HepG2 (cell line): Measurements from ENCODE around the gene IPO13. TPM values are rescaled to one million over a fixed set of nuclear protein-coding genes. Genes with fewer than 3 reads are reported as not detected.
A peak's percentile ranks its signal among the peaks of the same experiment; 100 is the strongest.

Experiments
- BHLHE40 ChIP-seq: IDR thresholded peaks from 2 replicates; pipeline ENCODE4 v1.6.1; 2011; ENCODE audit warnings: low read length, improper control_type of control experiment
- DPF2 ChIP-seq: sonication (generic); formaldehyde crosslinking; IDR thresholded peaks from 2 replicates; pipeline ENCODE4 v1.4.0; 2020; ENCODE audit warnings: mild to moderate bottlenecking, low read depth, missing genetic modification reagents, borderline replicate concordance
- EP300 ChIP-seq, 3 experiments: sonication (generic) in 1 of 3; formaldehyde crosslinking in 1 of 3; IDR thresholded peaks; 2 replicates each; pipeline versions ENCODE4 v1.5.1 to v1.6.1; 2011 to 2020; ENCODE audit warnings: low read depth in 2 of 3, low read length in 2 of 3, borderline replicate concordance in 1 of 3, improper control_type of control experiment in 1 of 3, mild to moderate bottlenecking in 1 of 3, missing genetic modification reagents in 1 of 3, moderate library complexity in 1 of 3
- FOSL2 ChIP-seq: sonication (generic); formaldehyde crosslinking; IDR thresholded peaks from 2 replicates; pipeline ENCODE4 v1.4.0; 2020; ENCODE audit warnings: missing genetic modification reagents
- FOXK1 ChIP-seq: sonication (generic); formaldehyde crosslinking; IDR thresholded peaks from 2 replicates; pipeline ENCODE4 v1.4.0; 2020; ENCODE audit warnings: low read depth, missing genetic modification reagents, borderline replicate concordance
- NONO ChIP-seq, 2 experiments: fragments of 450-650 bp in 1 of 2; sonication (generic) in 1 of 2; formaldehyde crosslinking in 1 of 2; IDR thresholded peaks in 1 of 2; conservative IDR thresholded peaks in 1 of 2; 2 replicates each; pipeline versions ENCODE4 v1.6.1 to v1.8.0; 2017 to 2022; ENCODE audit warnings: mild to moderate bottlenecking in 1 of 2, missing genetic modification reagents in 1 of 2, moderate library complexity in 1 of 2
- ZEB1 ChIP-seq: IDR thresholded peaks from 2 replicates; pipeline ENCODE4 v1.6.1; 2012; ENCODE audit warnings: mild to moderate bottlenecking, low read depth, inconsistent platforms; ENCODE audit not compliant: insufficient replicate concordance
- ZNF121 ChIP-seq: sonication (generic); formaldehyde crosslinking; IDR thresholded peaks from 2 replicates; pipeline ENCODE4 v1.5.0; 2020; ENCODE audit warnings: mild to moderate bottlenecking, missing genetic modification reagents
- ZNF143 ChIP-seq: sonication (generic); formaldehyde crosslinking; IDR thresholded peaks from 2 replicates; pipeline ENCODE4 v1.4.0; 2020; ENCODE audit warnings: missing genetic modification reagents
- ZNF318 ChIP-seq: sonication (generic); formaldehyde crosslinking; IDR thresholded peaks from 2 replicates; pipeline ENCODE4 v1.4.0; 2020; ENCODE audit warnings: mild to moderate bottlenecking, missing genetic modification reagents
- ZNF484 ChIP-seq: sonication (generic); formaldehyde crosslinking; IDR thresholded peaks from 2 replicates; pipeline ENCODE4 v1.5.1; 2020; ENCODE audit warnings: mild to moderate bottlenecking, low read depth, missing genetic modification reagents, borderline replicate concordance
- ZNF543 ChIP-seq: sonication (generic); formaldehyde crosslinking; IDR thresholded peaks from 2 replicates; pipeline ENCODE4 v1.4.0; 2020; ENCODE audit warnings: mild to moderate bottlenecking, missing genetic modification reagents
- polyA plus RNA-seq, 8 experiments: library from polyadenylated mRNA; depleted of rRNA in 3 of 8; stranded (reverse) in 7 of 8; unstranded in 1 of 8; fragments of >200 nt; fragmentation: Illumina TruSeq in 4 of 8; extraction: Trizol in 4 of 8; gene quantifications; 2 replicates each; pipeline versions ENCODE4 v1.2.1 to v1.2.3, GENCODE V29; 2011 to 2016; ENCODE audit warnings: low read depth in 4 of 8, missing spikeins in 1 of 8, mixed read lengths in 1 of 8; ENCODE audit not compliant: insufficient read depth in 1 of 8
- total RNA-seq, 5 experiments: library from RNA; depleted of rRNA; stranded (reverse); fragments of >200 nt; fragmentation: Illumina TruSeq; extraction: Trizol; gene quantifications; 2 replicates each; pipeline ENCODE4 v1.2.3, GENCODE V29; 2016; ENCODE audit warnings: low read depth in 1 of 5
- TF ChIP-seq, protein P1 (sequence below): IDR thresholded peaks from 2 replicates; pipeline ENCODE4 v1.6.1; 2016; ENCODE audit warnings: missing compliant biosample characterization, missing genetic modification reagents, borderline replicate concordance
- TF ChIP-seq, protein P2 (sequence below): sonication (generic); formaldehyde crosslinking; IDR thresholded peaks from 2 replicates; pipeline ENCODE4 v1.5.0; 2020; ENCODE audit warnings: missing genetic modification reagents, mild to moderate bottlenecking, borderline replicate concordance

IPO13 gene
- total and polyA plus RNA-seq, 2 of the 13 experiments (the other 11 are each of a cell fraction or from before 2014, with no cell fraction given) = 12.9 to 15.6 TPM

DNA sequence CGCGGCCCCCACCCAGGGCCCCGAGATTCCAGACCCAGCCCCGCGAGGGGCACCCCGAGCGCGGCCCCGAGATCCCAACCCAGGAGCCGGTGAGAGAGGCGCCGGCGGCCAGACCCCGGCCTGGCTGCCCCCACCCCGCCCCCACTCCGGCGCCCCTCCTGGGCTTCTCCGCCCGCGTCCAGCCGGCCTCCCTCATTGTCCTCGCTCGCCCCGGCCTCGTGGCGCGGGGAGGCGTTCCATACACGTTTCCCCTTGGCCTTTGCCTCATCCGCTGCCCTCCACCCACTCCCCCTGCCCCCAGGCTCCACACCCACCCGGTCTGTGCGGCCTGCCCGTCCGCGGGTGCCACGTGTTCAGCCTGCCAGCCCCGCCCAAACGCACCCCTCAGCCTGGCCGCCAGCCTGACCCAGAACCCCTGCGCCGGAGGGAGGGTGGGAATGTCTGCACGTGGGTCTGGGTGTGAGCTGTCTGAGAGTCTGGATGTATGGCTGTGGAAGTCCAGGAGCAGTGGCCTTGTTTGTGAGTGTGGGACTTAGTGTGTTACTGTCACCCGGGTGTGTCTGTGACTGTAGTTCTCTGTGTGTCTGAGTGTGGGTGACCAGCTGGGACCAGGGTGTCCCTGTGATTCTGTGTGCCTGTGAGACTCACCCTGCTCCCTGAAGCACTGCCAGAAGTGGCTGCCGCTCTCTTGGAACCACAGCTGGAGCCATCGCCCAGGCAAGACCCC, 32.9 kb downstream of the IPO13 start (continued):
- TF ChIP-seq ZNF318 (CRISPR knock-in tag) (no peak), ZNF484 (0 out of 2 replicates have a peak, but pooled peaks have one; percentile 74), ZNF543 (CRISPR knock-in tag) (0 out of 2 replicates have a peak, but pooled peaks have one; percentile 39), EP300 (IDR thresholded peaks at IDR 0.05; ENCODE audit: low read depth in 2 of 2, low read length in 2 of 2) (no peak), EP300 (CRISPR knock-in tag; IDR thresholded peaks at IDR 0.05; ENCODE audit: borderline replicate concordance) (peak; percentile 8; the same call in 1 of the 2 replicates), ZEB1 (no peak), ZNF121 (CRISPR knock-in tag) (no peak), FOSL2 (CRISPR knock-in tag) (peak; percentile 6; the same call in 1 of the 2 replicates), BHLHE40 (no peak), NONO (IDR thresholded peaks at IDR 0.05) (no peak), NONO (CRISPR knock-in tag; conservative IDR thresholded peaks at IDR 0.05) (peak; percentile 51; the same call in 1 of the 2 replicates), DPF2 (0 out of 2 replicates have a peak, but pooled peaks have one; percentile 39), FOXK1 (0 out of 2 replicates have a peak, but pooled peaks have one; percentile 37), ZNF143 (CRISPR knock-in tag) (peak; percentile 35; the same call in 1 of the 2 replicates)
- TF ChIP-seq, protein P1, sequence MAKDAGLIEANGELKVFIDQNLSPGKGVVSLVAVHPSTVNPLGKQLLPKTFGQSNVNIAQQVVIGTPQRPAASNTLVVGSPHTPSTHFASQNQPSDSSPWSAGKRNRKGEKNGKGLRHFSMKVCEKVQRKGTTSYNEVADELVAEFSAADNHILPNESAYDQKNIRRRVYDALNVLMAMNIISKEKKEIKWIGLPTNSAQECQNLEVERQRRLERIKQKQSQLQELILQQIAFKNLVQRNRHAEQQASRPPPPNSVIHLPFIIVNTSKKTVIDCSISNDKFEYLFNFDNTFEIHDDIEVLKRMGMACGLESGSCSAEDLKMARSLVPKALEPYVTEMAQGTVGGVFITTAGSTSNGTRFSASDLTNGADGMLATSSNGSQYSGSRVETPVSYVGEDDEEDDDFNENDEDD (CRISPR knock-in tag) = peak; percentile 89
- TF ChIP-seq, protein P2, sequence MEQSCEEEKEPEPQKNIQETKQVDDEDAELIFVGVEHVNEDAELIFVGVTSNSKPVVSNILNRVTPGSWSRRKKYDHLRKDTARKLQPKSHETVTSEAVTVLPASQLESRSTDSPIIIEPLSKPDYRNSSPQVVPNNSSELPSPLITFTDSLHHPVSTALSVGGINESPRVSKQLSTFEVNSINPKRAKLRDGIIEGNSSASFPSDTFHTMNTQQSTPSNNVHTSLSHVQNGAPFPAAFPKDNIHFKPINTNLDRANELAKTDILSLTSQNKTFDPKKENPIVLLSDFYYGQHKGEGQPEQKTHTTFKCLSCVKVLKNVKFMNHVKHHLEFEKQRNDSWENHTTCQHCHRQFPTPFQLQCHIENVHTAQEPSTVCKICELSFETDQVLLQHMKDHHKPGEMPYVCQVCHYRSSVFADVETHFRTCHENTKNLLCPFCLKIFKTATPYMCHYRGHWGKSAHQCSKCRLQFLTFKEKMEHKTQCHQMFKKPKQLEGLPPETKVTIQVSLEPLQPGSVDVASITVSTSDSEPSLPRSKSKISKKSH (CRISPR knock-in tag) = no peak
